ENCODE measurements around the gene LIMK2. TPM values are rescaled to one million over a fixed set of nuclear protein-coding genes. Genes with fewer than 3 reads are reported as not detected.

The LIMK2 gene
- total and polyA plus RNA-seq, 10 of the 15 experiments (the other 5 are each of a cell fraction or from before 2014, with no cell fraction given): 2.9 to 40.4 (median 26.7) TPM

- TF ChIP-seq, protein P1, sequence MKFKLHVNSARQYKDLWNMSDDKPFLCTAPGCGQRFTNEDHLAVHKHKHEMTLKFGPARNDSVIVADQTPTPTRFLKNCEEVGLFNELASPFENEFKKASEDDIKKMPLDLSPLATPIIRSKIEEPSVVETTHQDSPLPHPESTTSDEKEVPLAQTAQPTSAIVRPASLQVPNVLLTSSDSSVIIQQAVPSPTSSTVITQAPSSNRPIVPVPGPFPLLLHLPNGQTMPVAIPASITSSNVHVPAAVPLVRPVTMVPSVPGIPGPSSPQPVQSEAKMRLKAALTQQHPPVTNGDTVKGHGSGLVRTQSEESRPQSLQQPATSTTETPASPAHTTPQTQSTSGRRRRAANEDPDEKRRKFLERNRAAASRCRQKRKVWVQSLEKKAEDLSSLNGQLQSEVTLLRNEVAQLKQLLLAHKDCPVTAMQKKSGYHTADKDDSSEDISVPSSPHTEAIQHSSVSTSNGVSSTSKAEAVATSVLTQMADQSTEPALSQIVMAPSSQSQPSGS (IDR thresholded peaks at IDR 0.05; ENCODE audit: low read length): no peak
- TF ChIP-seq NBN (IDR thresholded peaks at IDR 0.05): 0 out of 2 replicates have a peak, but pooled peaks have one; percentile 58
- peak; percentile 28; the same call in 1 of the 2 replicates for TF ChIP-seq NRF1 (conservative IDR thresholded peaks at IDR 0.05; ENCODE audit: low read depth, low read length)
- TF ChIP-seq CEBPB (IDR thresholded peaks at IDR 0.05; ENCODE audit: borderline replicate concordance in 1 of 2, low read depth in 2 of 2, low read length in 2 of 2): no peak
- TF ChIP-seq HCFC1 (IDR thresholded peaks at IDR 0.05; ENCODE audit: low read length): no peak
- no peak for TF ChIP-seq EZH2 (IDR thresholded peaks at IDR 0.05; ENCODE audit: borderline replicate concordance, control insufficient read depth, low read depth, low read length)
- no peak for TF ChIP-seq TCF12 (IDR thresholded peaks at IDR 0.05; ENCODE audit: low read depth, low read length)
- no peak for TF ChIP-seq TCF7 (IDR thresholded peaks at IDR 0.05; ENCODE audit: borderline replicate concordance)
- peak; percentile 60; the same call in 1 of the 2 replicates for TF ChIP-seq CREB1 (IDR thresholded peaks at IDR 0.05; ENCODE audit: low read depth)
- TF ChIP-seq TARDBP (IDR thresholded peaks at IDR 0.05; ENCODE audit: borderline replicate concordance): no peak
- no peak for TF ChIP-seq E2F8 (IDR thresholded peaks at IDR 0.05; ENCODE audit: low read depth, partially characterized antibody)
- peak; percentile 87 for TF ChIP-seq POLR2A (IDR thresholded peaks at IDR 0.05; ENCODE audit: low read depth, low read length)
- peak; percentile 98 for TF ChIP-seq MXI1 (IDR thresholded peaks at IDR 0.05; ENCODE audit: low read depth, low read length)
- TF ChIP-seq FOXM1 (IDR thresholded peaks at IDR 0.05; ENCODE audit: low read depth, low read length): no peak
- 0 out of 2 replicates have a peak, but pooled peaks have one; percentile 34 for TF ChIP-seq YY1 (IDR thresholded peaks at IDR 0.05; ENCODE audit: low read depth, low read length)
- TF ChIP-seq EP300 (IDR thresholded peaks at IDR 0.05; ENCODE audit: borderline replicate concordance in 1 of 2, control insufficient read depth in 1 of 2, low read depth in 2 of 2, low read length in 2 of 2): peak in 1 of 2 experiments; percentile 45; a peak in 1 of 4 replicates
- no peak for TF ChIP-seq PAX8 (IDR thresholded peaks at IDR 0.05)
- TF ChIP-seq NR2F1 (conservative IDR thresholded peaks at IDR 0.05): peak; percentile 63
- TF ChIP-seq, protein P2, sequence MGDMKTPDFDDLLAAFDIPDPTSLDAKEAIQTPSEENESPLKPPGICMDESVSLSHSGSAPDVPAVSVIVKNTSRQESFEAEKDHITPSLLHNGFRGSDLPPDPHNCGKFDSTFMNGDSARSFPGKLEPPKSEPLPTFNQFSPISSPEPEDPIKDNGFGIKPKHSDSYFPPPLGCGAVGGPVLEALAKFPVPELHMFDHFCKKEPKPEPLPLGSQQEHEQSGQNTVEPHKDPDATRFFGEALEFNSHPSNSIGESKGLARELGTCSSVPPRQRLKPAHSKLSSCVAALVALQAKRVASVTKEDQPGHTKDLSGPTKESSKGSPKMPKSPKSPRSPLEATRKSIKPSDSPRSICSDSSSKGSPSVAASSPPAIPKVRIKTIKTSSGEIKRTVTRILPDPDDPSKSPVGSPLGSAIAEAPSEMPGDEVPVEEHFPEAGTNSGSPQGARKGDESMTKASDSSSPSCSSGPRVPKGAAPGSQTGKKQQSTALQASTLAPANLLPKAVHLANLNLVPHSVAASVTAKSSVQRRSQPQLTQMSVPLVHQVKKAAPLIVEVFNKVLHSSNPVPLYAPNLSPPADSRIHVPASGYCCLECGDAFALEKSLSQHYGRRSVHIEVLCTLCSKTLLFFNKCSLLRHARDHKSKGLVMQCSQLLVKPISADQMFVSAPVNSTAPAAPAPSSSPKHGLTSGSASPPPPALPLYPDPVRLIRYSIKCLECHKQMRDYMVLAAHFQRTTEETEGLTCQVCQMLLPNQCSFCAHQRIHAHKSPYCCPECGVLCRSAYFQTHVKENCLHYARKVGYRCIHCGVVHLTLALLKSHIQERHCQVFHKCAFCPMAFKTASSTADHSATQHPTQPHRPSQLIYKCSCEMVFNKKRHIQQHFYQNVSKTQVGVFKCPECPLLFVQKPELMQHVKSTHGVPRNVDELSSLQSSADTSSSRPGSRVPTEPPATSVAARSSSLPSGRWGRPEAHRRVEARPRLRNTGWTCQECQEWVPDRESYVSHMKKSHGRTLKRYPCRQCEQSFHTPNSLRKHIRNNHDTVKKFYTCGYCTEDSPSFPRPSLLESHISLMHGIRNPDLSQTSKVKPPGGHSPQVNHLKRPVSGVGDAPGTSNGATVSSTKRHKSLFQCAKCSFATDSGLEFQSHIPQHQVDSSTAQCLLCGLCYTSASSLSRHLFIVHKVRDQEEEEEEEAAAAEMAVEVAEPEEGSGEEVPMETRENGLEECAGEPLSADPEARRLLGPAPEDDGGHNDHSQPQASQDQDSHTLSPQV (IDR thresholded peaks at IDR 0.05): no peak
These were observed 78.7 kb downstream of the LIMK2 start (continued) for GRCh38 chr22:31290494-31291471.

Data from GM12878 (cell line).